Mesodermal cell (in vitro differentiated cells): ENCODE measurements around the gene PDGFA.

Experiments used
- H3K27ac ChIP-seq: 2 replicates; pipeline ENCODE4 v1.7.0; 2013; ENCODE audit warnings: mild to moderate bottlenecking, low read depth, low read length, moderate library complexity; ENCODE audit not compliant: severe bottlenecking
- H3K36me3 ChIP-seq: 2 replicates; pipeline ENCODE4 v1.7.1; 2013; ENCODE audit warnings: mild to moderate bottlenecking, low read length, moderate library complexity; ENCODE audit not compliant: control insufficient read depth, insufficient read depth
- H3K4me1 ChIP-seq: one replicate; pipeline ENCODE4 v1.7.1; 2013; ENCODE audit warnings: mild to moderate bottlenecking, low read length; ENCODE audit not compliant: insufficient read depth, control insufficient read depth, poor library complexity, severe bottlenecking
- H3K4me3 ChIP-seq: 2 replicates; pipeline ENCODE4 v1.7.0; 2013; ENCODE audit warnings: low read length, control low read depth, mild to moderate bottlenecking; ENCODE audit not compliant: insufficient read depth, poor library complexity, severe bottlenecking; ENCODE audit errors: extremely low read depth
- H3K9me3 ChIP-seq: 2 replicates; pipeline ENCODE4 v1.7.1; 2013; ENCODE audit warnings: mild to moderate bottlenecking, low read length, moderate library complexity; ENCODE audit not compliant: control insufficient read depth
- WGBS, 2 experiments: methylation state at CpG; one replicate each; pipeline ENCODE4 v1.1.5; 2013; ENCODE audit warnings: missing lambda C conversion rate in 2 of 2; ENCODE audit not compliant: insufficient coverage in 2 of 2; 5-methylcytosine and 5-hydroxymethylcytosine counted together

The PDGFA gene

DNA sequence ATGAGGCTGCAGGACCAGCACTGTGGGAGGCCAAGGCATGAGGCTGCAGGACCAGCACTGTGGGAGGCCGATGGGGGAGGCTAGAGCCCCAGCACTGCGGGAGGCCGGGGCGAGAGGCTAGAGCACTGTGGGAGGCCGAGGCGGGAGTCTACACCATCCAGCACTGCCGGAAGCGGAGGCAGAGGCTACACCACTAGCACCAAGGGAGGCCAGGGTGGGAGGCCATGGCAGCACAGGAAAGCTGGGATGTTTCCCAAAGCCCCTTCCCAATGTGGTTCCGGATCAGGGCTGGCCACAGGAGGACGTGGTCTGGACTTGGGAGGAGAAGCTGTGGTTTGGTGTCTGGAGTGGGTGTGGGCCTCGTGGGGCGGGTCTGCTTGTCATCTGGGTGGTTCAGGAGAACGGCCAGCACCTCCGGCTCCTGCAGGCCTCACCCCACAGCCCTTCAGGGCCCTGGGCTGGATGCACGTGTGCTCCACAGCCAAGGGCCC lies 43.6 kb downstream of the PDGFA start:
- Histone ChIP-seq H3K9me3 (peaks cover 6% of the 10 kb centered on the region), H3K27ac (no peak overlapping the region), H3K4me1 (peaks cover 24% of the 10 kb centered on the region), H3K4me3 (no peak overlapping the region), H3K36me3 (no peaks in the 10 kb centered on the region)
- 91 to 95% methylated on average over 12 to 13 of the region's 15 CpGs for WGBS, 2 experiments

DNA sequence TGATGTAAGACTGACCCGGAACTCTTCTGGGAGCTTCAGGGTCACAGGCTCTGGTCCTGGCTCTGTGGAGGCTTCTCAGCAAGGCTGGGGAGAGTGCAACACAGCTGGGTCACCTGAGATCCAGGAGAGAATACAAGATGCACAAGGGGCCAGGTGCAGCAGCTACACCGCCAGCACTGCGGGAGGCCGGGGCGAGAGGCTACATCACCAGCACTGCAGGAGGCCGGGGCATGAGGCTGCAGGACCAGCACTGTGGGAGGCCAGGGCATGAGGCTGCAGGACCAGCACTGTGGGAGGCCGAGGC lies 44.3 kb downstream of the PDGFA start:
- Histone ChIP-seq H3K4me3 (no peak overlapping the region), H3K9me3 (peaks cover 6% of the 10 kb centered on the region), H3K4me1 (peaks cover 18% of the 10 kb centered on the region), H3K27ac (no peak overlapping the region), H3K36me3 (no peaks in the 10 kb centered on the region)
- 89 to 97% methylated on average over 5 of the region's 7 CpGs for WGBS, 2 experiments

DNA sequence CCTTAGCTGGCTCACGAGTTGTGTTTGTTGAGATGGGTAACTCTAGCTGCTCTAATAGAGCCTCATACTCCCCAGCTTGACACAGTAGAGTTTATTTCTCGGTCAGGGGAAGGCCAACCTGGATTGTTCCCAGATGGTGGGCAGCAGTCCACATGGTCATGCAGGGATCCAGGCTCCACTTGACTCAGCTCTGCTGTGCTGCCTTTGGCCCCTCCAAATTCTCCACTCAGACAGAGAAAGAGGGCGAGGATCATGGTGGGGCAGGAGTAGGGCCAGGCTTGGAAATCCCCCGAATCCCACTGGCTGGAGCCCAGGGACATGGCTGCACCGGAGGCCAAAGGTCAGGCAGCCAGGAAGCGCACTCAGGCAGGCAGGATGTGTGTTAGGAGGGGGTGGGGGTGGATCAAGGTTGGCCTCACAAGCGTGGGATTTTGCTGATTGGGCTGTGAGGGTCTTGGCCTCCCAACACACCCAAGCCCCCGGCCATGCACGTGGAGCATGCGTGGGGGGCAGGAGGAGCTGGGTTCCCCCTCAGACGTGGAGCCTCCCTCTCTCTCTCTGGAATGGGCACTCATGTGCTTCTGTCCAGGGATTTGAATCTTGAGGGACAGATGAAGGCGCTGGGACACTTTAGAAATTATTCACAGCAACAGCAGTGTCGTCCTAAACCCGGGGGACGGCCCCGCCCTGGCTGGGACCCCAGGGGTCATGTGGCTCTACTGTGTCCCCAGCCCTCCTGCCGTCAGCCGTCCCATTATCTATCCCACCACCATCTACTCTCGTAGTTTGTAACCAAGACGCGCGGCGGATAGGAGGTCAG lies 44.8 kb downstream of the PDGFA start:
- H3K4me1 ChIP-seq, result peaks cover 13% of the 10 kb centered on the region
- H3K9me3 ChIP-seq, result peaks cover 6% of the 10 kb centered on the region
- no peak overlapping the region for H3K27ac ChIP-seq
- 79 to 92% methylated on average over 13 to 18 of the region's 23 CpGs for WGBS, 2 experiments
- no peaks in the 10 kb centered on the region for H3K36me3 ChIP-seq
- H3K4me3 ChIP-seq, result no peak overlapping the region

DNA sequence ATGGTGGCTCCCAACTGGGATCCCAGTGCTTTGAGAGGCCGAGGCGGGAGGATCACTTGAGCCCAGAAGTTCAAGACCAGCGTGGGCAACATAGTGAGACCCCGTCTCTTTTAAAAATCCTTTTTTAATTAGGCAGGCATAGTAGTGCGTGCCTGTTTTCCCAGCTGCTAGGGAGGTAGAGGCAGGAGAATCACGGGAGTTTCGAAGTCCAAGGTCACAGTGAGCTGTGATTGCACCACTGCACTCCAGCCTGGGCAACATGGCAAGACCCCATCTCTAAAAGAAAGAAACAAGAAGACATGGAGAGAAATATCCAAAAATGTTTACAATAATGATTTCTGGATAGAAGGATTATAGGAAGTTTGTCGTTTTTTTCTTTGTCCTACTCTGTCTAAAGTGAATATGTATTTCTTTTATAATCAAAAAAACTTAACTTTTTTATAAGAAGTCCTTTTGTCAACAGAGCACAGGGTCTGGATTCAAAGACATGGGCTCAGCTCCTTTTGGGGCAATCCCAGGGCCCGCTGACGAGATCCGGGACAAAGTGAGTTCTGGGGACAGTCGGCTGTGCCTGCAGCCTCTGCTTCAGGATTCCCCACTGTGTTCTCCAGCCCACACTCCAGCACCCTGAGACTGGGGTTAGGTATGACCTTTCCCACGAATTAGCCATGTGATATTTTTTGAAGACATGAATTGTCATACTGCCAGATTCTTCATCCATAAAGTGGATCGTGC lies 45.6 kb downstream of the PDGFA start:
- 85 to 86% methylated on average over 10 to 11 of the region's 14 CpGs for WGBS, 2 experiments
- Histone ChIP-seq H3K36me3 (no peaks in the 10 kb centered on the region), H3K9me3 (peaks cover 6% of the 10 kb centered on the region), H3K4me1 (peaks cover 11% of the 10 kb centered on the region), H3K27ac (no peak overlapping the region), H3K4me3 (no peak overlapping the region)

DNA sequence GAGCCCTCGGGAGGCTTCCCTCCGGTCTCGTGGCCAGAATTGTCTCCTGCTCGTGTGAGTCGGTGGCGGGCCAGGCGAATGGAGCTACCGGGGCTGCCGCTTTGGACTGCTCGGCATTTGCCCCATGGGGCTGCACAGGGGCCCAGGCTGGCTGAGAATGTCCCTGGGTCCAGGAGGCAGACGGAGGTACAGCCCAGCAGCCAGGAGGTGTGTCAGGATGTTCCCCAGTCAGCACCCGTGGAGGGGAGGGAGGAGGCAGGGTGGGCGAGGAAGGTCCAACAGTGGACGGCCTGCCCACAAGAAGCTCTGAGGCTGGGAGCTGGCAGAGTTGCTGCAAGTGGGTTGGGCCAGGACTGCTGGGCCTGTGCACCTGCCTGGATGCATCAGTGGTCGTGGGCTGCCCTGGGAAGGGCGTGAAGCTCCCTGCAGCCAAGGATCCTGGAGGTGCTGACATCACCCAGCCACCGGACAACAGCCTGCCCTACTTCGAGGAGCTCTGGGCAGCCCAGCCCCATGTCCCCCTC lies 46.4 kb downstream of the PDGFA start:
- Histone ChIP-seq H3K27ac (no peak overlapping the region), H3K9me3 (peaks cover 6% of the 10 kb centered on the region), H3K36me3 (no peaks in the 10 kb centered on the region), H3K4me1 (peaks cover 11% of the 10 kb centered on the region), H3K4me3 (no peak overlapping the region)
- 96 to 98% methylated on average over 17 to 18 of the region's 18 CpGs for WGBS, 2 experiments

DNA sequence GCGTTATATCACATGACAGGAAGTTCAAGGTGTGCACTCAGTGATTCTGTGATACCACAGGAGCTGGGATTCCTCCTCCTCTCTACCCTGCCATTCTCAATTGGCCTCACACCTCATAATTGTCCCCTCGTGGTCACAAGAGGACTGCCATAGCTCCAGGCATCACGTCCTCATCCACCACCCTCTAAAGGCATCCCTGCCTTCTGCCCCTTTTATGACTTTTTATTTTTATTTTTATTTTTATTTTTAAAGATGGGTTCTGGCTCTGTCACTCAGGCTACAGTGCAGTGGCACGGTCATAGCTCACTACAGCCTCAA lies 47.0 kb downstream of the PDGFA start:
- Histone ChIP-seq H3K36me3 (no peaks in the 10 kb centered on the region), H3K27ac (peak overlapping the region; percentile 82), H3K4me3 (no peak overlapping the region), H3K4me1 (peaks cover 6% of the 10 kb centered on the region), H3K9me3 (peaks cover 10% of the 10 kb centered on the region)
- WGBS, 2 experiments, result 93 to 97% methylated on average over 2 to 4 of the region's 4 CpGs

DNA sequence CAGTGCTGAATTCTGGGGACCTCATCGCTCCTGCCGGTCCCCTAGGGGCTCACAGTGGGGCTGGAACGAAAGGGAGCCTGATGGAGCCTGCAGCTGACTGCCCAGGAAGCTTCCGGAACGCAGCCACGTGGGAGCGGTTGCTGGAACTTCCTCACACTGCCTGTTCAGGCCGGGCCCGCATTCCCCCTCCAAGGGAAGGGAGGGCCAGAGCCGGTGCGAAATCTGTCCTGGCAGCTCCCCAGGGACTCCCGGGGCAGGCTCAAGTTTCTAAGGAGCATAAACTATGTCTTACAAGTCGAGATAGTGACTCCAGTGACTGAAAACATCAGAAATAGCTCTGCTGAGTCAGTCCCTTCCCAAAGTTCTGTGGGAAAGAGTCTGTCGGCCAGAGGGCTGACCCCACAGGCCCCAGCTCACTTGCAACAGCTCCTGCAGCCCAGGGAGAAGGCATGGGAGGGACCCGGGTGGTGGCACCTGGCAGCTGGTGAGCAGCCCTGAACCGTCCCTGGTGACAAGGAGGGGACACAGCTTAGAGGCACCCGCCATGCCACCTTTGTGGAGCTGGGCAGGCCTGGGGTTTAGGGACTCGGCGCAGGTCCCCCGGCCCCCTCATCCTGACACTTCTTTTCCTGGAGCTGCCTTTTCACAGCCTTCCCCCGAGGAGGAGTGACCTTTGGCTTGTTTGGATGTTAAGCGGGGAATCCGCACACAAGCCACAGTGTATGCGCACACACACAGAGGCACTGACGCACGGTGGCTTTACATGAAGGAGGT lies 47.6 kb downstream of the PDGFA start:
- peaks cover 5% of the 10 kb centered on the region for H3K4me1 ChIP-seq

DNA sequence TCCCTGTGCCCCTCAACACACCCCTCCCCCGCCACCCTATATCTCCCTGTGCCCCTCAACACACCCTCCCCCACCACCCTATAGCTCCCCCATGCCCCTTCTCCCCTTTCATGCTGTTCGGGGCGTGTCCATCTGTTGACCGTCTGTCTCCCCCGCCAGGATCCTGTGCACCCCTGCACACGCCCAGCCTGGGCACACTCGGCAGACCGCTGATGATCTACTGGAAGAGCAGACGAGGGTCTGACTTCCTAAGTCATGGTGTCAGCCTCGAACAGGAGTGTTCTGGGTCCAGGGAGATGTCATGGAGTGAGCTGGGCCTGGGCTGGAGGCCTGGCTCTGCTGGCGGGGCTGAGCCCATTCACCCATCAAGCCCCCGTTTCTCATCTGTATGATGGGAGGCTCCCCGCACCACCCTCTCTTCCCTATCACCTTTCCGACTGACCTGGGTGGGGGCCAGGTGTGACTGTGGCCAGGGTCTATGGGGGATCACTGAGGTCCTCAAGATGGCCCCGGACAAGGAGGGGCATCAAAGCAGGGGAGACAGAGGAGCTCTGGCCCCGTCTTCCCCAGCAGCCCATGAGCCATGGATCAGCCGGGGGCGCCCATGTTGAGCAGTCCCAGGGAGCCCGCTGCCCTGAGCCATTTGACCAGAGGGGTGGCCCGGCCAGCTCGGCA lies 48.3 kb downstream of the PDGFA start:
- peaks cover 16% of the 10 kb centered on the region for H3K9me3 ChIP-seq
- H3K36me3 ChIP-seq, result no peaks in the 10 kb centered on the region
- H3K4me3 ChIP-seq, result no peak overlapping the region
- 93 to 98% methylated on average over 9 to 16 of the region's 21 CpGs for WGBS, 2 experiments
- peaks cover 5% of the 10 kb centered on the region for H3K4me1 ChIP-seq
- H3K27ac ChIP-seq, result peak overlapping the region; percentile 82

More for the DNA sequence above, 47.6 kb downstream of the PDGFA start:
- peaks cover 15% of the 10 kb centered on the region for H3K9me3 ChIP-seq
- no peaks in the 10 kb centered on the region for H3K36me3 ChIP-seq
- 79 to 80% methylated on average over 21 to 25 of the region's 26 CpGs for WGBS, 2 experiments
- no peak overlapping the region for H3K4me3 ChIP-seq
- peak overlapping the region; percentile 82 for H3K27ac ChIP-seq

DNA sequence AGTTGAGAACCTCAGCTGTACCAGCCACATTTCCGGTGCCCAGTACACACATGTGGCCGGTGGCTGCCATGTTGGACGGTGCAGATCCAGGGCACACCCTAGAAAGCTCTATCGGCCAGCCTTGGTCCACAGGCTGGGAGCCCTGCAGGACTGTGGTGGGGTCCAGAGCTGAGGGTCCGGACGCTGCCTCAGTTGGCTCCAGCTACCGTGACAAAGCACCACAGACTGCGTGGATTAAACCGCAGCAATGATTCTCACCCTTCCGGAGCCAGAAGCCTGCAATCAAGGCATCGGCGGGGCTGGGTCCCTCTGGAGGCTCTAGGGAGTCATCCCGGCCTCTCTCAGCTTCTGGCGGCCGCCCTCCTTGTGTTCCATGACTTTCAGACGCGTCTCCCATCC lies 50.1 kb downstream of the PDGFA start:
- Histone ChIP-seq H3K9me3 (peaks cover 13% of the 10 kb centered on the region), H3K4me3 (no peak overlapping the region), H3K36me3 (no peaks in the 10 kb centered on the region), H3K27ac (no peak overlapping the region), H3K4me1 (peaks cover 8% of the 10 kb centered on the region)
- WGBS, 2 experiments, result 95 to 98% methylated on average over 13 to 14 of the region's 17 CpGs
